Neural cell (in vitro differentiated cells): ENCODE measurements around the gene ATL1. TPM values are rescaled to one million over a fixed set of nuclear protein-coding genes. Genes with fewer than 3 reads are reported as not detected.
A peak's percentile ranks its signal among the peaks of the same experiment; 100 is the strongest.

ENCODE experiments used
- H2AFZ ChIP-seq: fragments of 200-600, 300-800 bp; sonication (generic), shearing (Covaris generic); 2 replicates; pipeline ENCODE4 v1.6.0; 2014; ENCODE audit warnings: low read depth, mild to moderate bottlenecking, antibody characterized with exemption, low read length, moderate library complexity
- H3F3A ChIP-seq: fragments of 200-600 bp; shearing (Covaris generic); 2 replicates; pipeline ENCODE4 v1.6.1; 2016; ENCODE audit warnings: mild to moderate bottlenecking, moderate library complexity, mixed read lengths, antibody characterized with exemption, low read length; ENCODE audit not compliant: insufficient read depth, poor library complexity, severe bottlenecking
- H3K27ac ChIP-seq: fragments of 200-600, 300-800 bp; sonication (generic), shearing (Covaris generic); 2 replicates; pipeline ENCODE4 v1.5.1; 2014; ENCODE audit warnings: mild to moderate bottlenecking, low read length, moderate library complexity
- H3K27me3 ChIP-seq: fragments of 300-800, 200-600 bp; sonication (generic), shearing (Covaris generic); 2 replicates; pipeline ENCODE4 v1.6.0; 2014; ENCODE audit warnings: mild to moderate bottlenecking, low read depth, low read length, moderate library complexity; ENCODE audit not compliant: insufficient read depth
- H3K36me3 ChIP-seq: fragments of 300-800, 200-600 bp; sonication (generic), shearing (Covaris generic); 2 replicates; pipeline ENCODE4 v1.5.1; 2014; ENCODE audit warnings: mild to moderate bottlenecking, antibody characterized with exemption, low read length, moderate library complexity; ENCODE audit not compliant: insufficient read depth
- H3K4me2 ChIP-seq: fragments of 300-800, 200-600 bp; sonication (generic), shearing (Covaris generic); 2 replicates; pipeline ENCODE4 v1.6.0; 2014; ENCODE audit warnings: mild to moderate bottlenecking, low read length
- H3K4me3 ChIP-seq: fragments of 300-800, 200-600 bp; sonication (generic), shearing (Covaris generic); 2 replicates; pipeline ENCODE4 v1.5.1; 2014; ENCODE audit warnings: mild to moderate bottlenecking, low read length, moderate library complexity
- H3K79me2 ChIP-seq: fragments of 200-600 bp; shearing (Covaris generic); replicated peaks from 2 replicates; pipeline ENCODE4 v1.6.0; 2014; ENCODE audit warnings: mild to moderate bottlenecking, low read length, moderate library complexity; ENCODE audit not compliant: insufficient read depth
- H3K9ac ChIP-seq: fragments of 300-800, 200-600 bp; sonication (generic), shearing (Covaris generic); 2 replicates; pipeline ENCODE4 v1.6.1; 2016; ENCODE audit warnings: mild to moderate bottlenecking, low read length, mixed read lengths
- H3K9me2 ChIP-seq: fragments of 200-600 bp; shearing (Covaris generic); 2 replicates; pipeline ENCODE4 v1.6.1; 2016; ENCODE audit warnings: mild to moderate bottlenecking, low read length, mixed read lengths; ENCODE audit not compliant: insufficient read depth
- H3K9me3 ChIP-seq: fragments of 200-600, 300-800 bp; sonication (generic), shearing (Covaris generic); 2 replicates; pipeline ENCODE4 v1.6.1; 2016; ENCODE audit warnings: mild to moderate bottlenecking, mixed run types, low read length, moderate library complexity, mixed read lengths
- H4K20me1 ChIP-seq: fragments of 200-600 bp; shearing (Covaris generic); 2 replicates; pipeline ENCODE4 v1.6.1; 2016; ENCODE audit warnings: mild to moderate bottlenecking, mixed run types; ENCODE audit not compliant: insufficient read depth
- CTCF ChIP-seq: fragments of 450-650 bp; IDR thresholded peaks from 2 replicates; pipeline ENCODE4 v1.5.1; 2014; ENCODE audit warnings: antibody characterized with exemption, mild to moderate bottlenecking, moderate library complexity; ENCODE audit not compliant: poor library complexity, severe bottlenecking
- EP300 ChIP-seq: fragments of 450-650 bp; conservative IDR thresholded peaks from 2 replicates; pipeline ENCODE4 v1.6.1; 2014; ENCODE audit warnings: antibody characterized with exemption, mild to moderate bottlenecking, moderate library complexity; ENCODE audit not compliant: poor library complexity, severe bottlenecking
- EZH2 ChIP-seq: fragments of 200-600, 300-800 bp; shearing (Covaris generic), sonication (generic); IDR thresholded peaks from 2 replicates; pipeline ENCODE4 v1.6.1; 2014; ENCODE audit warnings: antibody characterized with exemption, low read length, borderline replicate concordance, mild to moderate bottlenecking; ENCODE audit not compliant: insufficient read depth, poor library complexity, severe bottlenecking
- MXI1 ChIP-seq: fragments of 450-650 bp; conservative IDR thresholded peaks from 2 replicates; pipeline ENCODE4 v1.6.1; 2014; ENCODE audit warnings: antibody characterized with exemption, mild to moderate bottlenecking; ENCODE audit not compliant: poor library complexity, severe bottlenecking
- POLR2AphosphoS5 ChIP-seq: IDR thresholded peaks from 2 replicates; pipeline ENCODE4 v1.6.1; 2012
- RAD21 ChIP-seq: fragments of 450-650 bp; conservative IDR thresholded peaks from 2 replicates; pipeline ENCODE4 v1.6.1; 2014; ENCODE audit warnings: antibody characterized with exemption, mild to moderate bottlenecking, moderate library complexity
- REST ChIP-seq: IDR thresholded peaks from 2 replicates; pipeline ENCODE4 v1.6.1; 2012; ENCODE audit warnings: borderline replicate concordance
- SMC3 ChIP-seq: fragments of 450-650 bp; conservative IDR thresholded peaks from 2 replicates; pipeline ENCODE4 v1.6.1; 2014; ENCODE audit warnings: antibody characterized with exemption, mild to moderate bottlenecking, moderate library complexity; ENCODE audit not compliant: poor library complexity
- TAF1 ChIP-seq: IDR thresholded peaks from 2 replicates; pipeline ENCODE4 v1.6.1; 2012; ENCODE audit warnings: low read depth
- polyA minus RNA-seq: library from RNA; depleted of rRNA, polyadenylated mRNA; stranded (reverse); fragments of >200 nt; gene quantifications from 2 replicates; pipeline ENCODE4 v1.2.3, GENCODE V29; 2014
- polyA plus RNA-seq: library from polyadenylated mRNA; depleted of rRNA; stranded (reverse); fragments of >200 nt; gene quantifications from 2 replicates; pipeline ENCODE4 v1.2.3, GENCODE V29; 2014

ATL1 gene
- polyA plus RNA-seq (70.4 and 73.0 TPM in 2 replicates), polyA minus RNA-seq (99.1 and 109 TPM in 2 replicates)

- Histone ChIP-seq H2AFZ (peak within 1 kb of the TSS; percentile 86), H3K4me2 (peak within 1 kb of the TSS; percentile 79), H4K20me1 (no peaks in the 10 kb centered on the region), H3F3A (peaks cover 5% of the 10 kb centered on the region), H3K27me3 (no peaks in the 10 kb centered on the region), H3K36me3 (no peaks in the 10 kb centered on the region), H3K9ac (peak within 1 kb of the TSS; percentile 94), H3K9me3 (no peaks in the 10 kb centered on the region), H3K27ac (peak within 1 kb of the TSS; percentile 89), H3K4me3 (peak within 1 kb of the TSS; percentile 72), H3K9me2 (no peaks in the 10 kb centered on the region), H3K79me2 (peaks cover 49% of the 10 kb centered on the region)
- TF ChIP-seq RAD21: peak; percentile 44
- peak; percentile 95 for TF ChIP-seq REST
- peak; percentile 12 for TF ChIP-seq EP300
- peak; percentile 98 for TF ChIP-seq POLR2AphosphoS5
- TF ChIP-seq MXI1: peak; percentile 67
- TF ChIP-seq SMC3: no peak
- peak; percentile 94 for TF ChIP-seq TAF1
- no peak for TF ChIP-seq EZH2
- TF ChIP-seq CTCF: no peak
Observed at GRCh38 chr14:50559990-50560930, at the start of gene ATL1. Gene ATL1 (plus strand): TSS chr14:50560145. CDS start chr14:50560266, 121 bp downstream.

GRCh38 chr14:50510157-50510556 is 49.8 kb upstream of the ATL1 start:
- Histone ChIP-seq H3K9me2 (no peaks in the 10 kb centered on the region), H3K9ac (no peak overlapping the region), H3K4me2 (no peak overlapping the region), H3K9me3 (no peaks in the 10 kb centered on the region), H3K36me3 (no peaks in the 10 kb centered on the region), H3K79me2 (peaks cover 55% of the 10 kb centered on the region), H3K4me3 (no peak overlapping the region), H2AFZ (no peak overlapping the region), H4K20me1 (no peaks in the 10 kb centered on the region), H3F3A (no peaks in the 10 kb centered on the region), H3K27ac (no peak overlapping the region), H3K27me3 (no peaks in the 10 kb centered on the region)
- TF ChIP-seq EP300: no peak
- no peak for TF ChIP-seq EZH2
- TF ChIP-seq RAD21: no peak
- no peak for TF ChIP-seq TAF1
- no peak for TF ChIP-seq CTCF
- TF ChIP-seq SMC3: no peak
- no peak for TF ChIP-seq REST
- no peak for TF ChIP-seq MXI1
- TF ChIP-seq POLR2AphosphoS5: no peak
